HCT116 (cell line): Measurements from ENCODE around the gene HES1. TPM values are rescaled to one million over a fixed set of nuclear protein-coding genes. Genes with fewer than 3 reads are reported as not detected.
A peak's percentile ranks its signal among the peaks of the same experiment; 100 is the strongest.

ENCODE experiments used
- ATAC-seq: fragments of 200-7000 bp; cut with Tn5 transposase; 2 replicates; pipeline ENCODE4 v1.9.1; 2020; ENCODE audit warnings: mild to moderate bottlenecking, moderate library complexity
- BruUV-seq: library from RNA; stranded (reverse); fragments of 400-500 nt; replicated peaks from 2 replicates; lab custom pipeline; 2021; lab: Mats Ljungman, UMichigan
- CTCF ChIA-PET: fragments of 300-600 bp; sonication (Branson Sonifier 250); formaldehyde crosslinking; loops from one replicate; lab custom pipeline; 2021; ENCODE audit warnings: antibody characterized with exemption; lab: Charles Lee
- POLR2A ChIA-PET: fragments of 300-600, 350-600 bp; sonication (Branson Sonifier 250); formaldehyde crosslinking; loops from one replicate; lab custom pipeline; 2021; ENCODE audit warnings: antibody characterized with exemption; lab: Charles Lee
- RAD21 ChIA-PET, 2 experiments: fragments of 300-600 bp; sonication (Branson Sonifier 250); formaldehyde crosslinking; loops; one replicate each; lab custom pipeline; 2023; ENCODE audit warnings: low total read pairs in 2 of 2; ENCODE audit not compliant: uncharacterized antibody in 2 of 2, unreplicated experiment in 2 of 2, low non-redundant PET in 1 of 2; lab: Charles Lee
- DNase-seq: peaks from one replicate; pipeline ENCODE4 v3.0.0-alpha.2; 2010; ENCODE audit warnings: low read depth, low spot score
- H2AFZ ChIP-seq: fragments of 200-600 bp; shearing (Covaris generic), sonication (generic); 2 replicates; pipeline ENCODE4 v1.6.1; 2017; ENCODE audit warnings: low read depth, mixed run types, mixed read lengths, antibody characterized with exemption, low read length; ENCODE audit not compliant: poor library complexity, severe bottlenecking
- H3K27ac ChIP-seq: 2 replicates; pipeline ENCODE4 v1.5.1; 2012; ENCODE audit warnings: low read depth, low read length
- H3K27me3 ChIP-seq: fragments of 200-600 bp; sonication (generic); 2 replicates; pipeline ENCODE4 v1.6.1; 2016; ENCODE audit warnings: mixed run types, low read length, mixed read lengths; ENCODE audit not compliant: insufficient read depth
- H3K36me3 ChIP-seq, 2 experiments: fragments of 200-500 bp in 1 of 2; fragments of 200-600 bp in 1 of 2; sonication (Bioruptor generic) in 1 of 2; sonication (generic) in 1 of 2; 2 replicates each; pipeline versions ENCODE4 v1.5.1 to v1.6.1; 2014 to 2016; ENCODE audit warnings: low read length in 2 of 2, inconsistent platforms in 1 of 2, mixed read lengths in 1 of 2, mixed run types in 1 of 2; ENCODE audit not compliant: insufficient read depth in 2 of 2, control insufficient read depth in 1 of 2
- H3K4me1 ChIP-seq, 2 experiments: fragments of 200-600 bp in 1 of 2; sonication (generic) in 1 of 2; 2 replicates each; pipeline versions ENCODE4 v1.5.1 to v1.6.1; 2012 to 2017; ENCODE audit warnings: low read length in 2 of 2, inconsistent platforms in 1 of 2, mild to moderate bottlenecking in 1 of 2, mixed read lengths in 1 of 2, mixed run types in 1 of 2, moderate library complexity in 1 of 2; ENCODE audit not compliant: insufficient read depth in 2 of 2, control insufficient read depth in 1 of 2
- H3K4me2 ChIP-seq: fragments of 200-600 bp; sonication (generic); 2 replicates; pipeline ENCODE4 v1.6.1; 2017; ENCODE audit warnings: mixed run types, low read length, mixed read lengths
- H3K4me3 ChIP-seq, 2 experiments: fragments of 200-600 bp in 1 of 2; sonication (generic) in 1 of 2; replicated peaks in 1 of 2; 2 replicates each; pipeline ENCODE4 v1.5.1; 2011 to 2016; ENCODE audit warnings: low read length in 2 of 2, control low read depth in 1 of 2, low read depth in 1 of 2, mild to moderate bottlenecking in 1 of 2, mixed read lengths in 1 of 2, mixed run types in 1 of 2
- H3K79me2 ChIP-seq: fragments of 200-600 bp; sonication (generic); 2 replicates; pipeline ENCODE4 v1.6.1; 2017; ENCODE audit warnings: mild to moderate bottlenecking, mixed run types, low read length, moderate library complexity, mixed read lengths; ENCODE audit not compliant: insufficient read depth
- H3K9ac ChIP-seq: fragments of 200-600 bp; sonication (generic); 2 replicates; pipeline ENCODE4 v1.6.1; 2016; ENCODE audit warnings: low read length, mixed read lengths
- H3K9me2 ChIP-seq: fragments of 200-600 bp; sonication (generic), shearing (Covaris generic); 2 replicates; pipeline ENCODE4 v1.6.1; 2017; ENCODE audit warnings: mixed run types, mild to moderate bottlenecking, moderate library complexity; ENCODE audit not compliant: insufficient read depth
- H3K9me3 ChIP-seq, 2 experiments: fragments of 200-500 bp in 1 of 2; fragments of 200-600 bp in 1 of 2; sonication (Bioruptor generic) in 1 of 2; sonication (generic) in 1 of 2; 2 replicates each; pipeline ENCODE4 v1.6.1; 2014 to 2017; ENCODE audit warnings: low read length in 2 of 2, mixed read lengths in 2 of 2, inconsistent platforms in 1 of 2, low read depth in 1 of 2, mild to moderate bottlenecking in 1 of 2, mixed run types in 1 of 2, moderate library complexity in 1 of 2; ENCODE audit not compliant: control insufficient read depth in 1 of 2, insufficient read depth in 1 of 2
- H4K20me1 ChIP-seq: fragments of 200-600 bp; sonication (generic), shearing (Covaris generic); 2 replicates; pipeline ENCODE4 v1.6.1; 2017; ENCODE audit warnings: mixed run types, mild to moderate bottlenecking, moderate library complexity; ENCODE audit not compliant: insufficient read depth
- CBX3 ChIP-seq: IDR thresholded peaks from 2 replicates; pipeline ENCODE4 v1.6.1; 2012; ENCODE audit warnings: low read depth
- FOSL1 ChIP-seq: IDR thresholded peaks from 2 replicates; pipeline ENCODE4 v1.6.1; 2012; ENCODE audit warnings: low read depth
- JUND ChIP-seq: IDR thresholded peaks from 2 replicates; pipeline ENCODE4 v1.6.1; 2012
- YY1 ChIP-seq: IDR thresholded peaks from 2 replicates; pipeline ENCODE4 v1.6.1; 2011; ENCODE audit warnings: low read length, low read depth, moderate library complexity, mild to moderate bottlenecking; ENCODE audit not compliant: insufficient replicate concordance; ENCODE audit errors: extremely low read depth
- intact Hi-C: fragments of 100-400 bp; cut with micrococcal nuclease; formaldehyde crosslinking; loops from 2 replicates; pipeline ENCODE4 v1.10.0; 2022
- total RNA-seq: library from RNA; stranded (reverse); gene quantifications from one replicate; pipeline ENCODE4 v1.2.1, GENCODE V29; 2021; ENCODE audit not compliant: unreplicated experiment
- TF ChIP-seq, protein P1 (sequence below), 3 experiments: fragments of 200-600 bp in 1 of 3; sonication (generic) in 1 of 3; IDR thresholded peaks in 2 of 3; conservative IDR thresholded peaks in 1 of 3; 2 replicates each; pipeline ENCODE4 v1.5.1; 2012 to 2017; ENCODE audit warnings: low read depth in 2 of 3, low read length in 2 of 3, antibody characterized with exemption in 1 of 3, borderline replicate concordance in 1 of 3, control low read depth in 1 of 3, mild to moderate bottlenecking in 1 of 3, mixed read lengths in 1 of 3, mixed run types in 1 of 3, moderate library complexity in 1 of 3; ENCODE audit not compliant: insufficient read depth in 1 of 3
- TF ChIP-seq, protein P2 (sequence below): IDR thresholded peaks from 2 replicates; pipeline ENCODE4 v1.6.1; 2012

Gene HES1
- total RNA-seq, 1 experiment from 2014 or later: 32.9 TPM

DNA sequence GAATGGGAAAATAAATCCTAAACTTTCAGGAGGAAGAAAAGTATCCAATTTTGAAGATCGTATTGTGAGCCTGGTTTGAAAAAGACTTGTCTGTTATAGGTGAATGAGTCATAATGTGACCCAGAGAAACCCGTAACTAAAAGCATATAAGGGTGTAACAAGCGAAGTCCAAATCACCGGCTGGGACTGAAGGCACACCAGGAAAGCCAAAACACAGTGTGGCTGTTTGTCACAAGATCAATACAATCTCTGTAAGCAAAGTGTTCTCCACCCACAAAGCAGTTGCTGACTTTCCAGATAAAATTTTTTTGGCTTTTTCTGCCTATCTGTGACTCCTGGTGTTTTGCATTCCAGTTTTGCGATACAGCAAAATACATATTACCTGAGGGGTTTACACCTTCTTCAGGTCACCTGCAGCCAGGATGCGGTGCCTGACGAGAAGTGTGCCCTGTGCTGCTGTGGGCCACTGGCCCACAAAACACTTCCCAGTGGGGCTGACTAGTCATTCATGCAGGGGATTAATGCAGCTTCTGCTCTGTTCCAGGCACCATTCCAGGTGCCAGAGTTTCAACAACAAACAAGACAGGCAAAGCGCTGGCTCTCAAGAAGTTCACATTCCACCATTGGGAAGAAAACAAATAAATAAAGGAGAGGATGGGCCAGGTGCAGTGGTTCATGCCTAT, 14.4 kb downstream of the HES1 start:
- no peaks in the 10 kb centered on the region for H4K20me1 ChIP-seq
- TF ChIP-seq JUND: 0 out of 2 replicates have a peak, but pooled peaks have one; percentile 13
- TF ChIP-seq CBX3: peak; percentile 8; the same call in 1 of the 2 replicates
- TF ChIP-seq, protein P1, sequence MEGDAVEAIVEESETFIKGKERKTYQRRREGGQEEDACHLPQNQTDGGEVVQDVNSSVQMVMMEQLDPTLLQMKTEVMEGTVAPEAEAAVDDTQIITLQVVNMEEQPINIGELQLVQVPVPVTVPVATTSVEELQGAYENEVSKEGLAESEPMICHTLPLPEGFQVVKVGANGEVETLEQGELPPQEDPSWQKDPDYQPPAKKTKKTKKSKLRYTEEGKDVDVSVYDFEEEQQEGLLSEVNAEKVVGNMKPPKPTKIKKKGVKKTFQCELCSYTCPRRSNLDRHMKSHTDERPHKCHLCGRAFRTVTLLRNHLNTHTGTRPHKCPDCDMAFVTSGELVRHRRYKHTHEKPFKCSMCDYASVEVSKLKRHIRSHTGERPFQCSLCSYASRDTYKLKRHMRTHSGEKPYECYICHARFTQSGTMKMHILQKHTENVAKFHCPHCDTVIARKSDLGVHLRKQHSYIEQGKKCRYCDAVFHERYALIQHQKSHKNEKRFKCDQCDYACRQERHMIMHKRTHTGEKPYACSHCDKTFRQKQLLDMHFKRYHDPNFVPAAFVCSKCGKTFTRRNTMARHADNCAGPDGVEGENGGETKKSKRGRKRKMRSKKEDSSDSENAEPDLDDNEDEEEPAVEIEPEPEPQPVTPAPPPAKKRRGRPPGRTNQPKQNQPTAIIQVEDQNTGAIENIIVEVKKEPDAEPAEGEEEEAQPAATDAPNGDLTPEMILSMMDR (IDR thresholded peaks at IDR 0.05 in 2 of 3, conservative IDR thresholded peaks at IDR 0.05 in 1 of 3; ENCODE audit: borderline replicate concordance in 1 of 3, insufficient read depth in 1 of 3, low read depth in 2 of 3, low read length in 2 of 3): no peak
- no peak for TF ChIP-seq YY1
- peak; percentile 43 for TF ChIP-seq FOSL1
- TF ChIP-seq, protein P2, sequence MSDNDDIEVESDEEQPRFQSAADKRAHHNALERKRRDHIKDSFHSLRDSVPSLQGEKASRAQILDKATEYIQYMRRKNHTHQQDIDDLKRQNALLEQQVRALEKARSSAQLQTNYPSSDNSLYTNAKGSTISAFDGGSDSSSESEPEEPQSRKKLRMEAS: no peak
- intact Hi-C loops: no loop called here
- H3K9ac ChIP-seq: peak overlapping the region; percentile 2; the same call in 1 of the 2 replicates
- H3K9me2 ChIP-seq: no peaks in the 10 kb centered on the region
- peaks cover 17 to 29% of the 10 kb centered on the region in 2 experiments for H3K4me1 ChIP-seq
- H3K9me3 ChIP-seq: no peaks in the 10 kb centered on the region
- no peak overlapping the region for H3K4me3 ChIP-seq
- peak overlapping the region; percentile 65 for H2AFZ ChIP-seq
- no peaks in the 10 kb centered on the region; the same call in 1 of the 2 replicates for H3K27me3 ChIP-seq
- no TSS peak for BruUV-seq
- DNase-seq: no peak
- ChIA-PET RAD21 (no interaction called here), POLR2A (interaction anchor here (0.7 kb wide), 1 partner anchor 427 kb away, joined by 3 read pairs; no protein-coding TSS in a partner anchor), CTCF (no interaction called here)
- H3K36me3 ChIP-seq: no peaks in the 10 kb centered on the region
- ATAC-seq: peak; percentile 60
- H3K4me2 ChIP-seq: peak overlapping the region; percentile 62
- no peaks in the 10 kb centered on the region for H3K79me2 ChIP-seq
- H3K27ac ChIP-seq: peak overlapping the region; percentile 23
